ENCODE results near the gene KCNN3. TPM values are rescaled to one million over a fixed set of nuclear protein-coding genes. Genes with fewer than 3 reads are reported as not detected.

The KCNN3 gene
- total RNA-seq, 1 experiment from 2014 or later: 1.3 TPM

GRCh38 chr1:154689083-154689482, 181.0 kb downstream of the KCNN3 start:
- Mint-ChIP-seq H3K36me3 (no peaks in the 10 kb centered on the region), H3K27me3 (ENCODE audit: low read depth) (no peaks in the 10 kb centered on the region; the same call in 1 of the 2 replicates), H3K4me3 (no peak overlapping the region), H3K9me3 (no peaks in the 10 kb centered on the region), H3K27ac (no peak overlapping the region), H3K4me1 (peaks cover 5% of the 10 kb centered on the region)
- ChIA-PET POLR2A (no interaction called here), CTCF (interaction anchor here (0.7 to 1.0 kb wide), 2 partner anchors 31 to 53 kb away, joined by 3 read pairs; no protein-coding TSS in a partner anchor)
- DNase-seq (ENCODE audit: low spot score) (no peak), ATAC-seq (no peak)
- TF ChIP-seq OVOL2 (CRISPR knock-in tag; IDR thresholded peaks at IDR 0.05; ENCODE audit: borderline replicate concordance) (no peak), NFE2L1 (CRISPR knock-in tag; IDR thresholded peaks at IDR 0.05) (no peak), FOXP4 (CRISPR knock-in tag; IDR thresholded peaks at IDR 0.05) (no peak), USF2 (CRISPR knock-in tag; IDR thresholded peaks at IDR 0.05) (no peak), FOXK1 (CRISPR knock-in tag; IDR thresholded peaks at IDR 0.05) (no peak), MXD4 (CRISPR knock-in tag; IDR thresholded peaks at IDR 0.05; ENCODE audit: borderline replicate concordance) (no peak), E2F4 (CRISPR knock-in tag; IDR thresholded peaks at IDR 0.05; ENCODE audit: borderline replicate concordance, low read depth) (no peak), AFF4 (CRISPR knock-in tag; IDR thresholded peaks at IDR 0.05; ENCODE audit: borderline replicate concordance) (no peak), ZBTB43 (CRISPR knock-in tag; IDR thresholded peaks at IDR 0.05) (no peak), EMX1 (CRISPR knock-in tag; IDR thresholded peaks at IDR 0.05) (no peak), PREB (CRISPR knock-in tag; IDR thresholded peaks at IDR 0.05; ENCODE audit: borderline replicate concordance) (no peak), STAT6 (CRISPR knock-in tag; conservative IDR thresholded peaks at IDR 0.05; ENCODE audit: low read depth) (no peak), ZMAT4 (CRISPR knock-in tag; IDR thresholded peaks at IDR 0.05) (no peak), RORB (CRISPR knock-in tag; IDR thresholded peaks at IDR 0.05) (no peak), ZNF138 (CRISPR knock-in tag; conservative IDR thresholded peaks at IDR 0.05) (no peak), ZNF281 (CRISPR knock-in tag; IDR thresholded peaks at IDR 0.05) (no peak), ATF1 (CRISPR knock-in tag; IDR thresholded peaks at IDR 0.05) (no peak)

Measured in WTC11 (cell line).